ENCODE measurements around the gene RASGRP3.
A peak's percentile ranks its signal among the peaks of the same experiment; 100 is the strongest.
"Not testable (repeated sequence)": the region's sequence is repeated elsewhere in the genome, so short reads cannot be mapped to it uniquely, and the experiment has no call there.

Gene RASGRP3, protein sequence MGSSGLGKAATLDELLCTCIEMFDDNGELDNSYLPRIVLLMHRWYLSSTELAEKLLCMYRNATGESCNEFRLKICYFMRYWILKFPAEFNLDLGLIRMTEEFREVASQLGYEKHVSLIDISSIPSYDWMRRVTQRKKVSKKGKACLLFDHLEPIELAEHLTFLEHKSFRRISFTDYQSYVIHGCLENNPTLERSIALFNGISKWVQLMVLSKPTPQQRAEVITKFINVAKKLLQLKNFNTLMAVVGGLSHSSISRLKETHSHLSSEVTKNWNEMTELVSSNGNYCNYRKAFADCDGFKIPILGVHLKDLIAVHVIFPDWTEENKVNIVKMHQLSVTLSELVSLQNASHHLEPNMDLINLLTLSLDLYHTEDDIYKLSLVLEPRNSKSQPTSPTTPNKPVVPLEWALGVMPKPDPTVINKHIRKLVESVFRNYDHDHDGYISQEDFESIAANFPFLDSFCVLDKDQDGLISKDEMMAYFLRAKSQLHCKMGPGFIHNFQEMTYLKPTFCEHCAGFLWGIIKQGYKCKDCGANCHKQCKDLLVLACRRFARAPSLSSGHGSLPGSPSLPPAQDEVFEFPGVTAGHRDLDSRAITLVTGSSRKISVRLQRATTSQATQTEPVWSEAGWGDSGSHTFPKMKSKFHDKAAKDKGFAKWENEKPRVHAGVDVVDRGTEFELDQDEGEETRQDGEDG

GRCh38 chr2:33476131-33476792, at the start of gene RASGRP3:
Gene RASGRP3, plus strand, starts transcription at chr2:33476649. Its CDS starts 38,488 bp downstream, at chr2:33515137.
- DNase-seq (ENCODE audit: low spot score) = peak; percentile 63

GRCh38 chr2:33426666-33427231, 49.7 kb upstream of the RASGRP3 start:
- DNase-seq (ENCODE audit: low spot score) = no peak

- no peak for DNase-seq (ENCODE audit: low spot score)
These were observed 46.4 kb upstream of the RASGRP3 start for GRCh38 chr2:33430077-33430476.

GRCh38 chr2:33430856-33431255, 45.6 kb upstream of the RASGRP3 start:
- DNase-seq (ENCODE audit: low spot score) = no peak

DNA sequence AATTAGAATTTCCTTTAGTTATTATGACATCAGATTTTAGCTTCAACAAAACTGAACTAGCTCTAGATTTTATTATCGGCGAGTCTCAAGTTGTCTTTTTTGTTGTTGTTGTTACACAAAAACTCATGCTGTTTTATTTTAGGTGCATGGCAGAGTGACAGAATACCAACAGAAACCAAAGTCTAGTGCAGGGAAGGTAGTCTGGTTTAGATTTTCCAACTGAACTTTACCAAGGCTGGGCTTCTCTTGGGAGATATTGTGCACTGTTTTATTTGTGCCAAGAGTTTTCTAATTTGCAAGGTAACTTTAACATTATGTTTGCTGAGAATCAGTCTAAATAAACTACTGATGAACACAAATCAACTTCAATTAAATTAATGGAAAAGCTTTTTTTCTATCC, 43.6 kb upstream of the RASGRP3 start:
- DNase-seq (ENCODE audit: low spot score) = no peak

- no peak for DNase-seq (ENCODE audit: low spot score)
These were observed 42.9 kb upstream of the RASGRP3 start for GRCh38 chr2:33433279-33434235.

DNA sequence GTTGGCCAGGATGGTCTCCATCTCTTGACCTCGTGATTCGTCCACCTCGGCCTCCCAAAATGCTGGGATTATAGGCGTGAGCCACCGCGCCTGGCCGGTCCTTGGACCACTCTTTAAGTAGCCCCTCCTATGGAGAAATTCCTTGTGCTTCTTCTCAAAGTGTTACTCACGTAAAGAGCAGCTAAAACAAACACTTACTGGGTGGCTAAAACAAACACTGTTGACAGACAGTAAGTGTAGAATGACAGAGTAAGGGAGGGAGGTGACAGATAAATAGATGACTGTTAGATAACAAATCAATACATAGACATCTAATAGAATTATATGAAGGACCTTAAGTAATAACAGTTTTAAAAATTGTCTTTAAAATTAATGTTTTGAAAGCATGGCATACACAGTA, 40.9 kb upstream of the RASGRP3 start:
- DNase-seq (ENCODE audit: low spot score) = no peak

DNA sequence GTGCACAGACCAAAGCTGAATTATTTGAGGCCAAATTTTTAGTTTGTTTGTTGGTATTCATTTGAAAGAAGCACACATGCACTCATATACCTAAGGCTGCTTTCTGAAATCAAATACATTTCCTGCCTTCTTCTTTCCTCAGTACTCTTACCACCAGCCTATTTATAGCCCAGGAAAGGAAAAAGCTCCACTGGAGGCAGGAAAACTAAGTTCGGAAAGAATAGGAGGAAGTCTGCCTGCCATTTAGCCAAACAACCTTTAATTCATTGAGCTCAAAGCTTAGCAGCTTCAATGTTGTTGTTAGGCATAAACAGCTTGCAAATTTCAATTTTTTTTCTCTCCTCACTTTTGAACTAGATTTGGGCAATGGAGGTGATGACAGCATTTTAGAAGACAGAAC, 40.4 kb upstream of the RASGRP3 start:
- DNase-seq (ENCODE audit: low spot score) = no peak

DNA sequence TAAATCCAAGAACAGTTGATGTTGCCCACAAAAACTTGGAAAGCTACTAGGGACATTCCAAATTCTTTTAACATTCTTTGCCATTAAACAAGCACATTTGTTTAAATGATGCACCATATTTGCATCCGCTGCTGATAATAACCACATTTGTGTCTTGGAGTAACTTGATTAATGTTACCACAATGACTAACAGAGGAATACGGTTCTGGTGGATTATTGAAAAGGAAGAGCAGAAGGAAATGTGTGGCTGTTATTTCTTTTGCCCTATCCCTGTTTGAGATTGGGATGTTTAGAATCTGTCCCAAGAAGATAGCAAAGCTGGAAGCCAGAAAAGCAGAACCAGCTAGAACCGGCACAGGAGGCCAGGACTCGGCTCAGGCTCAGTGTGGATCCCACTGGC, 39.2 kb upstream of the RASGRP3 start:
- DNase-seq (ENCODE audit: low spot score) = no peak

DNA sequence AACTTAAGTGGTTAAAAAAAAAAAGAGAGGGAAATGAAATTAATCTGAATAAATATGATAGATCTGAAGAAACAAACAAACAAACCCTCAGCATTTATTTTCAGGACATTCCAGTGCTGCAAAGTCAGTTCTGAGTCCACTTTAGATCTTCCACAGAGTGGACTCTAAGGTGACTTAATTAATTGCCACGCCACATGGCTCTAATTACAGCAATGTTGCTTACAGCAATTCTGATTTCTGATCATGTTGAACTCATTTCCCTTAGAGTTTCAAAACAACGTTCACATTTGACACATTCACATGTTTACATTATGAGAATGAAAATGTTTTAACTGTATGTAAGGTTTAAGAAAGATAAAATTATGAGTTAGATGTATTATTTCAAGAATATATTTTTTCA, 38.6 kb upstream of the RASGRP3 start:
- no peak for DNase-seq (ENCODE audit: low spot score)

GRCh38 chr2:33441235-33441810, 35.1 kb upstream of the RASGRP3 start:
- no peak for DNase-seq (ENCODE audit: low spot score)

DNA sequence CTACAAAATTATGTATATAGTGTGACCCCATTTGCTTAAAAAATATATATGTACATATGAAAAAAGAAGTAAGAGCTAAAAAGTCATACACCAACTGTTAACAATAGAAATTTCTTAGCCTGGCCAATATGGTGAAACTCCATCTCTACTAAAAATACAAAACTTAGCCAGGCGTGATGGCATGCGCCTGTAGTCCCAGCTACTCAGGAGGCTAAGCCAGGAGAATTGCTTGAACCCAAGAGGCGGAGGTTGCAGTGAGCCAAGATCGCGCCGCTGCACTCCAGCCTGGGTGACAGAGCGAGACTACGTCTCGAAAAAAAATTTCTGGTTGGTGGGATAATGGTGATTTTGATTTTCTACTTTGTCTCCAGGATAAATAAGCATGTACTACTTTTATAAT, 34.4 kb upstream of the RASGRP3 start:
- DNase-seq (ENCODE audit: low spot score) = not testable (repeated sequence)

DNA sequence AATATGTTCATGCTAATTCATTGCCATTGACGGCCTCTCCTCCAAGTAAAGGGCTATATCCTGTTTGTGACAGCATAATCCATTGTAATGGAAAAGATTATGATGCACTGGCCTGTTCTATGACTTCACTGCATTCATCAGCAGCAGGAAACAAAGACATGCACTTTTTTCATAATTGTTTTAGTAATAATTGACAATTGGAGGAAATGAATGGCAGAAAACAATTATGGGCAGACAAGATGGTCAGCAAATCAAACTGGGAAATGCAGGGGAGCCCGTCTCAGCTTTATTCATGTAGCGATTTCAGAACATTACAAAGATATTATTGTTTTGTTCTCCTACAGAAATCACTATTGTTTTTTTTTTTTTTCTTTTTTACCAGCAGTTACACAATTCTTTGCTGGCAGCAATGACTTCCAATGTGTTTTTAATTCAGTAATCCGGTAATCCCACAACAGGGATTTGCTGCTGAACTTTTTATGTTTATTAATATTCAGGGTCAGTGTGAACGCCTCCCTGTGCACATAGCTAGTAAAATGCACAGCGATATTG, 33.8 kb upstream of the RASGRP3 start:
- DNase-seq (ENCODE audit: low spot score) = no peak

- no peak for DNase-seq (ENCODE audit: low spot score)
These were observed 33.1 kb upstream of the RASGRP3 start for GRCh38 chr2:33443274-33443829.

DNA sequence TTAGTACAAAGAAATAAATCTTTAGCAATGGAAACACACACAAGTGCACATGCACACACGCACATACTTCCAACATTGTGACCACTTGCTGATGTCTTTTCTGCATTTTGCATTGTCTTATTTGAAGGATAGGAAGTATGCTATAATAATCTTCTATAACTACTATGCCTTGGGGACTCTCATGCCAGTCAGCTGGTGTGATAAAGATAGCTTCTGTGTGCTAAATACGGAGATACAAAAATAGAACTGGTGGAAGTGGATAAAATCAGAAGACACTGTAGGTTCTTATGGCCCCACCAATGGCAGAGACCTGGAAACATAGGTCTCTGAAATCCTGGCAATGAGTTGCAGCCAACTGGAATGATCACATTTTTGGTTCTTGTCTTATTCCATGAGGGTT, 31.5 kb upstream of the RASGRP3 start:
- no peak for DNase-seq (ENCODE audit: low spot score)

- no peak for DNase-seq (ENCODE audit: low spot score)
These were observed 28.1 kb upstream of the RASGRP3 start for GRCh38 chr2:33448220-33448899.

- no peak for DNase-seq (ENCODE audit: low spot score)
These were observed 25.2 kb upstream of the RASGRP3 start for GRCh38 chr2:33451214-33451613.

- DNase-seq (ENCODE audit: low spot score) = no peak
These were observed 24.6 kb upstream of the RASGRP3 start for GRCh38 chr2:33451825-33452224.

- DNase-seq (ENCODE audit: low spot score) = no peak
These were observed 23.9 kb upstream of the RASGRP3 start for GRCh38 chr2:33452545-33452944.
